Fibroblast of skin of left quadriceps (primary cell): Measurements from ENCODE around the gene PSME3IP1.

Experiments used
- DNase-seq, 2 experiments: peaks; one replicate each; pipeline ENCODE4 v3.0.0-alpha.2; 2013; ENCODE audit warnings: low read depth in 2 of 2

PSME3IP1 gene

DNA sequence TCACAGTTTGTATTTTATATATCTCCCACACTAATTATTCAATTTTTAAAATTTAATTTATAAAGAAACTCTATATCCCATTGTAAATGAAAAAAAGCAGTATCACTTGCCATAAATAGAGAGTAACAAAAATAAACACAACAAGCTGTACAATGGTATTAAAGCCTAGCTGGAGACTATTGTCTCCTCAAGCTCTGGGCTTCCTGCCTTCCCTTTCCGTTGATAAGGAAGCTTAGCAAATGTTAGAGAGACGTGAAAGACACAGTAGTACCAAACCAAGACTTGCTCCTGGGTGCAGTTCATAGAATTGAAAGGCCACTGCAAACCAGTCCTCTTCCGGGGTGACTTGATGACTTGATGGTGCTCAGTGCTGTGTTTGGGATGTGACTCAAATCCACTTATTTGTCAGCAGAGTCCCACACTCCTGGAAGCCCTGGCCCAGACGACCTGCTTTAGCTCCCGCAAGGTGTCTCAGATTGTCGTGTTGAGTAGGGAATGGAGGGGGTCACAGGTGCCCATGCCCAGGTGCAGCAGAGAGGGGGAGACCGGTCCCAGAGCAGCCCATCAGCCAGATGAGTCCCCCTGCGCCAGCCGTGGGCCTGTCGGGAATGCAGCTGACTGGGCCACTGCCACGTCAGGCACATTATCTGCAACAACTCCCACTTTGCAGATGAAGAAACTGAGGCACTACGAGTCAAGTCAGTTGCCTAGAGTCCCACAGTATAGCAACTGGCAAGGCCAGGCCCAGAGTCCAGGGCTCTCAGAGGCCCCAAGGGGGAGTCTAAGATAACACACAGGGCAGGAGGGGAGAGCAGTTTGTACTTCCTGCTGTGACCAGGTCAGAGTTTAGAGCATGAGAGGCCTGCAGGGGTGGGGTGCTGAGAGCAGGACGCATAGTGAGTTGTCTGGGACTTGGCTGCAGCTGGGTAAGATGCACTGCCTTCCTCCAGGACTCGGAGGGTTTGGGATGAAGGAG, 40.5 kb downstream of the PSME3IP1 start:
- no peak for DNase-seq

DNA sequence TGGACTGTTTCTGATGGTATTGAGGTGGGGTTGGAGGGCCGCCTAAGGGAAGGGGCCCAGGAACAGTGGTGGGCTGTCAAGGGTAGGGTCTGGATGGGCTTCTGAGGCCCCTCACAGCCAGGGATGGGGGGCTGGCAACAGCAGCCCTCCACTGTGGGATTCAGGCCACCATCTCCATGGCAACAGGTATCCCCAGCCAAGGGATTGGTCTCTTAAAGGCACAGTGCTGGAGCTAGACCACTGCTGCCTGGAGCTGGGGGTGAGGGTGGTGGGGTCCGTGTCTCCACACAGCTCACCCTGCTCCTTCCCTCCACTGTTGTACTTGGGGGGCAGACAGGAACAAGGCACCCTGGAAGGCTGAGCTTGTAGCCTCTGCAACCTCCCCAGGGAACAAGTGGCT, 41.8 kb downstream of the PSME3IP1 start:
- DNase-seq, result no peak

DNA sequence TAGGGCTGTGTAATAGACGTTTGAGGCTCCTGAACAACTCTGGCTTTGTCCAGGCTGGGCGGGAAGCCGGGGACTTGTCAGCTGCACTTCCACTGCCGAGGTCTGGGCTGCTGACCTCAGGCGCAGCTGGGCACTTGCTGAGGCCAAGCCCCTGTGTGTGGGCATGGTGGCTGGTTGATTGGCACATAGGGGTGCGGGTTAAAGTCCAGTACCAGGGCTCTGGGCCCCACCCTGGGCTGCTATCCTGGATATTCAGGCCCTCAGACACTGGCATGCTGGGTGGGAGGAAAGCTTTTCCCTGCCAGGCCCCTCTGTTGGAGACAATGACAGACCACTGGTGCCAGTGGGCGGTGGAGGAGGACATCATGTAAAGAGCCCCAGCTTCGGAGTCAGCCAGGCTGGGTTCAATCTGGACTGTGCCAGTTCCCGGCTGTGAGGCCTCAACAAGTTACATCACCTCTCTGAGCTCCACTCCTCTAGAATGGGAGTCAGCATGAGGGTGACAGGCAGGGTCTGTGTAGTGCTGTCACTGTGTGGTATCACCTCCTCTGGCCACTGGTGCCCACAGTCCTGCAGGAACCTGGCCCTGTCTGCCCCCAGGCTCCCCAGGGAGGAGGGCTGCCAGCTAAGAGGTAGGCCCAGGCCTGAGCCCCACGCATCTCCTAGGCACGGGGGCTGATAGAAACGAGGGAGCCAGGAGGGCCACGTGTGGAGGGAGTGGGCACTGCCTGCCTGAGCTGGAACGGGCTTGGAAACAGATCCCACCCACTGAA, 42.5 kb downstream of the PSME3IP1 start:
- DNase-seq, result no peak

- DNase-seq, result no peak
Measured at GRCh38 chr16:57141822-57142631, 43.8 kb downstream of the PSME3IP1 start.

DNA sequence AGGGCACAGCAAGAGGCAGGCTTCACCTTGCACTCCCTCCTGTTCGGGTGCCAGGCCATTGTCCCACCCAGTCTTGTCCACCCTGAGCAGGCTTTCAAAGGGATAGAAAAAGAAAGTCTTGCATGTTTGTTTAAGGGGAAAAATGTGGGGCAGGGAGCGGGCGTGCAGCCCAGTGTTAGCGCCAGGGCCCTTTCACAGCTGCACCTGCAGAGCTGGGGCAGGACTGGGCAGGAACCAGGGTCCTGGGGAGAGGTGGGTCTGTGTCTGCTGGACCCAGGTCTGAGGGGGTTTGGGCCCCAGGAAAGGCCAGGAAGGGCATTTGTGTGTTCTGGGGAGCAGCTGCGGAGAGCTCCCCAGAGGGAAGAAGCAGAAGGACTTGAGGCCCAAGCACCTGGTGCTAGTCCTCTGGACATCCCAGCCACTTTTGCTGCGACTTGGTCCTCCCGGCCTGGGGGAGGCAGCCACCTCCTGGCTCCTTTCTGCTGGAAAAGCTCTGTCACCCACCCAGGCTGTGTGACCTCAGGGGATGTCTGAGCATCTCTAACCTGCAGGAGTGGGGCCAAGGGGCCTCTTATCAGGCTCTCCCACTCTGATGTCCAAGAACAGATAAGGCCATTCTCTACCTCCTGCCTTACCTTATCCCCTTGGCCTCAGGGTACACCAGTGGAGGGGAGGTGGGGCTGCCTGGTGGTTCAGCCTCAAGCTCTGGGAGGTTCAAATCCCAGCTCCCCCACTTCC, 44.7 kb downstream of the PSME3IP1 start:
- DNase-seq, result no peak

- DNase-seq, result no peak
Measured at GRCh38 chr16:57138281-57138935, 47.4 kb downstream of the PSME3IP1 start.

DNA sequence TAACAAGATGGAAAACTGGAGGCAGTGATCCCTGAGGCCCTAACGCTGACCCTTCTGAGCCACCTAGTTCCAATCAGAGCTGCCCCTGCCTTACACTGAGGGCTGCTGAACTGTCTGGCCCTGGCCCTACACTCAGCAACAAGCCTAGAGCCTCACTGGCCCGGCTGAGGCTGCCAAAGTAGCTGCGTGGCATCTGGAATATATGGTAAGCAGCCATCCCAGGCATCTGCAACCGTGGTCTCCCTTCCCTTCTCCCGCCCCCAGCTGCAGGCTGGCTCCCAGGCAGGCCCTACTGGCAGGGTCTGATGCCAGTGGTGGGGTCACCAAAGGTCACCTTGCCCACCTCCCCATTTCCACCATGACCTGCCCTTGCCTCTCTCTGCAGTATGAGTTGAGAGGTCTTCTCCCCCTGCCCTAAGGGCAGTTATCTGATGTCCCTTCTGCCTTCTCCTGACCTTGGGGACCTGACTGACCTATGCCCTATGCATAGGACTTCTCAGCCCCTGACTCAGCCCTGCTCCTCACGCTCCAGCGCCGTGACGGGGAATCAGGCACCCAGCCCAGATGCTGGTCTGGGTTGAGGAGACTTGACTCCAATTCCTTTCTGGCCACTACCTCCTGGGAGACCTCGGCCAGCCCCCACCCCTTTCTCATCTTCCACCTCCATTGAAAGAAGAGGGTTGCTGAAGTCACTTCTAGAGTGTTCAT, 48.1 kb downstream of the PSME3IP1 start:
- DNase-seq, result no peak

GRCh38 chr16:57137043-57137442, 48.8 kb downstream of the PSME3IP1 start:
- no peak for DNase-seq

DNA sequence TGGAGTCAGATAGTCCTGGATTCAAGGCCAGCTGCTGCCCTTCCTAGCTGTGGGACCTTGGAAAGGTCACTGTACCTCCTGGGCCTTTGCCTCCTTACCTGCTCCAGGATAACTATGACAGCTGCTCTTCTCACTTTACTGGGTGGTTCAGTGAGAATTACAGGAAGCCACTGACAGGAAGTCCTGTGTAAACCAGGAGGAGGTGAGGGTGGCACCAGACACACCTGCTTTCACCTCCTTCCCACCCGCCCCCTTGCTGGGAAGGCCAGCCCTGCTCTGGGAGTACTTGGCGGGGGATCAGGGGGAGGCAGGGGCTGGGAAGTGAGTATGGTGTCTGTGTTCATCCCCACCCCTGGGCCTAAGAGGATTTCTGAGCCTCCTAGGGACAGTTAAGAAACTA, 50.9 kb downstream of the PSME3IP1 start:
- DNase-seq, result no peak

- DNase-seq, result no peak
Measured at GRCh38 chr16:57133886-57134285, 52.0 kb downstream of the PSME3IP1 start.

DNA sequence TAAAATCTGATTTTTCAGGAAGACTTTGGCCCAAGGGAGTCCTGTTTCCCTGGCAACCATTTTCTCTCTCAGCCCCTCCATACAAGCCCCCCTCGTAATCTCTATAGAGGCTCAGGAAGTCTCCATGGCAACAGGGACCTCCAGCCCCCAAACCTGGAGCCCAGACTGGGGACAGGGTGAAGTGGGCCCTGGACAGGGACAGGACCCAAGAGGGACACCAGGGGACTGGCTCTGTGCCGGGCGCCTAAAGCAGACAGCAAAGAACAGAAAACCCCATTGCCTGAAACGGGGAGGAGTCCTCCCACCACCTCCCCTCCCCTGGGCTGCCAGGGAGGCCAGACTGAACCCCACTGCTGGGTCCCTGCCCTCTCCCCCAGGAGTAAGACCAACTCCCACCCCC, 52.8 kb downstream of the PSME3IP1 start:
- DNase-seq, result no peak

GRCh38 chr16:57132470-57132869, 53.4 kb downstream of the PSME3IP1 start:
- no peak for DNase-seq

GRCh38 chr16:57131351-57131970, 54.4 kb downstream of the PSME3IP1 start:
- no peak for DNase-seq

GRCh38 chr16:57130950-57131321, 54.9 kb downstream of the PSME3IP1 start:
- no peak for DNase-seq

DNA sequence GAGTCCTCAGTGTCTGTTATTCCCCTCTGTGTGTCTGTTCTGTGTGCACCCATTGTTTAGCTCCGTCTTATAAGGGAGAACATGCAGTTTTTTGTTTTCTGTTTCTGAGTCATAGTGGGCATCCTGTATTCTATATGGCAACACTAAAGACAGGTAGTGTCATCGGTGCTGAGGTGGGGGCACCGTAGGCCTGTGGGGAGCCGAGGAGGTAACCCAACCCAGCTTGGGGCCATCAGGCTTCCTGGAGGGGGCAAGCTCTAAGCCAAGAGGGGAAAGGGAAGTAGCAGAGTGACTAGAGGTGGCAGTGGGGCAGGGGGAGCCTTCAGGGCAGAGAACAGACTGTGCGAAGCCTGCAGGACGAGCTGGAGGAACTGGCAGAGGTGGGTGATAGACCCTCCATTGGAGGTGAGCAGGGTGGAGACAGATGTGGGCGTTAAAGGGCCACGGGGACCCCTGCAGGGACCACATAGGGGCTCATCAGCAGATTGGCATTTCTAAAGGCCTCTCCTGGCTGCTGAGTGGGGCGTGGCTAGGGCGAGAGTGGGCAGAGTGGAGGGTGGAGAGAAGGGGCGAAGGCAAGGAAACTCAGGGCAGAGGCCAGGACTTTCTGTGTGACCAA, 57.0 kb downstream of the PSME3IP1 start:
- no peak for DNase-seq

- no peak for DNase-seq
Measured at GRCh38 chr16:57127836-57128235, 58.0 kb downstream of the PSME3IP1 start.

DNA sequence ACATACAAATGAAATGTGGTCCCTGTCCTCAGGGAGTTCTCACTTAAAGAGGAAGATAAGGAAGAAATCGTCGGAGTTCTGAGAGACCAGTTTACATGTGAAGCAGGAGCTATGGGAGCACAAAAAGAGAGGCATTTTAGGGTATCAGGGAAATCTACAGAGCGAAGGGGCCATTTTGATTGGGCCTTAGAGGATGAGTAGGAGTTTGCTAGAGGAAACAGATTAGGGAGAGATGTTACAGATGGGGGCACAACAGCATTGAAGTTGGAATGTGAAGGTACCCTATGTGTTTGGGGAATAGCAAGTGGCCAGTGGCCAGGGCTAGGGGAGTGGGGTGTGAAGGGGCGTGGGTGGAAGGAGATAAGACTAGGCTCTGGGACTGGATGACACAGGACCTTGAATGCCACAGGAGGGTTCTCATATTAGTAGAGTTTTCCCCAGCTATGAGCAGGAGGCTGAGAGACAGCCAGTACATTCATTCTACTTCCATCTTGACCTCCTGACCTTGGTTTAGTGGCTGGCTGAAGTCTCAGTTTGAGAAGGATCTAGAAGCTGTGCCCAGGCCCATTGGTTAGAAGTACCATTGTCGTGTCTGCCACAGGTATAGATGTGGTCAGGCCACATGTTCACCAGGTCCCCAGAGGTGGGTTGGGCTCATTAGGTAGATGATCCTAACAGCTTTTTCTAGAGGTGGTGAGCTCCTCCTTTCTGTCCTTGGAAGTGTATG, 58.6 kb downstream of the PSME3IP1 start:
- DNase-seq, result no peak

DNA sequence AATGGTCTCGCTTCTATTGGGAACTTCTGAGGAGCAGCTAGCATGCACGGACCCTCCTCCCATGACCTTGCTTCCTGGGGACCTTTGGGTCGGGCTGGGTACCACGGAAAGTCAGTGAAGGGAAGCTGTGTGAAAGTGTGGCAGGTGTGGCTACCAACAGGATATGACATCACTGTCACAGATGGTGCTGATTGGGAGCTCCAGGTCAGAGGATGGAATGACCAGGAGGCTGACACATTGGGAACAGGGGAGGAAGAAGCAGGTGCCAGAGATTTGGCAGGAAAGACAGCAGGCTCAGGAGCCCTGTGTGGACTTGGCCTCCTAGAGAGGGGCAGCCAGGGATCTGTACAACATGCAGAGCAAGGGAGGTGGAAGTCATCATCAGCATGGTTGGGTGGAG, 59.4 kb downstream of the PSME3IP1 start:
- no peak for DNase-seq

- no peak for DNase-seq
Measured at GRCh38 chr16:57125969-57126368, 59.9 kb downstream of the PSME3IP1 start.
